CD4-positive, alpha-beta T cell treated with Interleukin-6 at 100 ng/mL for 8 hours (primary cell): ENCODE results near the gene HMGN5.

Experiments used
- DNase-seq: peaks from one replicate; pipeline ENCODE4 v3.0.0-alpha.2; 2020; ENCODE audit warnings: mixed read lengths, low spot score

HMGN5 gene, protein sequence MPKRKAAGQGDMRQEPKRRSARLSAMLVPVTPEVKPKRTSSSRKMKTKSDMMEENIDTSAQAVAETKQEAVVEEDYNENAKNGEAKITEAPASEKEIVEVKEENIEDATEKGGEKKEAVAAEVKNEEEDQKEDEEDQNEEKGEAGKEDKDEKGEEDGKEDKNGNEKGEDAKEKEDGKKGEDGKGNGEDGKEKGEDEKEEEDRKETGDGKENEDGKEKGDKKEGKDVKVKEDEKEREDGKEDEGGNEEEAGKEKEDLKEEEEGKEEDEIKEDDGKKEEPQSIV

DNA sequence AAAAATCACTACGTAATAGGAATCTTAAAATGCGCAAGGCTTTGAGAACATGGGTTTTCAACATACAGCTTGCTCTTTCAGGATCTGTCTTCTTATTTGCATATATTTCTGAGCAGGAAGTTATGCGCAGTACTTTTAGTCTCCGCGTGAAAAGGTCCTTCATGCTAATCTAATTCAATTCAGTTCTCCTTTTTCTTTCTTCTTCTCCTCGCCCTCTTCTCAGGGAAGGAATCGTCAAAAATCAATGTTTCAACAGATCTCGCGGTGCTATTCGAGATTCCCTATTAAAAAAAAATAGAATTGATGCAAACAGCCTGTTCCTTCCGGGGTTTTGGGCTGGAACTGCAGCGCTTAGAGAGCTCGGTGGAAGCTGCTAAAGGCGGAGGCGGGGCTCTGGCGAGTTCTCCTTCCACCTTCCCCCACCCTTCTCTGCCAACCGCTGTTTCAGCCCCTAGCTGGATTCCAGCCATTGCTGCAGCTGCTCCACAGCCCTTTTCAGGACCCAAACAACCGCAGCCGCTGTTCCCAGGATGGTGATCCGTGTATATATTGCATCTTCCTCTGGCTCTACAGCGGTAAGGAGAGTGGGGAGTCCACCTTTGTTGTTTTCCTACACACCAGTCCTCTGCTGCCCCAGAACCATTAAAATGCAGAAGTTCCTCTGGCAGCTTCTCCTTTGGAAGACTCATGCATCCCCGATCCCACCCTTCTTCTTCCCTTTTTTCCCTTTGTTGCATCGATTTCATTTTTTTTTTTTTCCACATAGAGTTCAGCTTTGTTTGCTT is at the start of gene HMGN5, which contains the start of gene SH3BGRL:
TSS of gene HMGN5 (minus strand) at position 243 of the 785 bp plus-strand sequence. CDS start 80,364 bp downstream, outside the sequence.
TSS of gene SH3BGRL (plus strand) at position 432 of the 785 bp plus-strand sequence. CDS start at position 531, 99 bp downstream.
- peak; percentile 71 for DNase-seq

DNA sequence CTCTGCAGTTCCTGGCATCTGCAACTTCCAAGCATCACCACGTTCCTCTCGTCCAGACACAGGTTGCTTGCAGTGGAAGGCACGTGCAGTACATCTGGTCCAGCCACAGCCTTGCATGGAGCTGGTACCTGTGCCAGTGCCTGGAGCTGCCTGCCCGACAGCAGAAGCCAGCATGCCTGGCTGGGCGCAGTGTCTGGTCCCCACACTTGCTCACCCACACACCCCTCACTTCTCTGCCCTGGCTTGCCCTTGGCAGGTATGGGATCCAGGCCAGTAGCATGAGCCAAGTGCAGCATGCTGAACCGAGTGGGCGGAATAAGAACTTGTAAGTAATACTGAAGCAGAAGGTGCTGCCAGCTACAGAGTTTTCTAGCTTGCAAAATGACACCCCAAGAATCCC is 40.0 kb upstream of the HMGN5 start:
- no peak for DNase-seq

DNA sequence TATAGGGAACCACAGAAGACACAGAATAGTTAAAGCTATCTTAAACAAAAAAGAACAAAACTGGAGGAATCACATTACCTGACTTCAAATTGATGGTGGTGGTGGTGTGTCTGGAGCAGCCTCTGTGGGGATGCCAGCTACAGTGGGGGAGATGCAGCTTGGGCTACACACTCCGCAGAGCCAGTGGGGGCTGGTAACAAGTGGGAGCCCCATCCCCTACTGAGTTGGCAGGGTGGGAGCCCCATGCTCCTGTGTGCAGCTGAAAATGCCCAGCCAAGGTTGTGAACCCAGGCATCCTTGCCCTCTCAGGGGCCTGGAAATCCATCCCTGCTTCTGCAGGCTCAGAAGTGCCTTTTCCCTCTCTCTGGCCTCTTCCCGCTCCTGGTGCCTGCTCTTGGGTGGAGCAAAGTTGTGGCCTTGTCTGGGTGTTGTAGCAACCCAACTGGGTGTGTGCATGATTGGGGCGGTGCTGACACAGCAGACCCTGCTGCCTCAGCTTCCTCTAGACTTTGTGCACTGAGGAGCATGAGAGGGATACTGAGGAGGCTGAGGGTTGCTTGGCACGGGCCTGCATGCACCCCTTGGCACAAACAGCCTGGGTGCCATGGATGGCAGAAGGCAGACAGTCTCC is 39.1 kb upstream of the HMGN5 start:
- DNase-seq = no peak

DNA sequence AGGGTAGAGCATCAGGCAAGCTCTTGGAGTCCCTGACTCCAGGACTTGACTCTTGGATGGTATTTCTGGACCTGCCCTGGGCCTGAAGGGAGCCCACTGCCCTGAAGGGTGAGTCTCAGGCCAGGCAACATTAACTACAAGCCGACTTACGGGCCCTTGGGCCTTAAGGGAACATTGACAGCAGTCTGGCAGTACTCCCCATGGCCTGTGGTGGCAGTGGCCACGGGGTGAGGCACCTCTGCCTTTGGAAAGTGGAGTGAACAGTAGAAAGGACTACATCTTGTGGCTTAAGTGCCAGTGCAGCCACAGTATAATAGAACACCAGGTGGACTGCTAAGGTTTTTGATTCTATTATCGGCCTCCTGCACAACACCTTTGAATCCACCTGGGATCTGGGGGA is 36.5 kb upstream of the HMGN5 start:
- no peak for DNase-seq

DNA sequence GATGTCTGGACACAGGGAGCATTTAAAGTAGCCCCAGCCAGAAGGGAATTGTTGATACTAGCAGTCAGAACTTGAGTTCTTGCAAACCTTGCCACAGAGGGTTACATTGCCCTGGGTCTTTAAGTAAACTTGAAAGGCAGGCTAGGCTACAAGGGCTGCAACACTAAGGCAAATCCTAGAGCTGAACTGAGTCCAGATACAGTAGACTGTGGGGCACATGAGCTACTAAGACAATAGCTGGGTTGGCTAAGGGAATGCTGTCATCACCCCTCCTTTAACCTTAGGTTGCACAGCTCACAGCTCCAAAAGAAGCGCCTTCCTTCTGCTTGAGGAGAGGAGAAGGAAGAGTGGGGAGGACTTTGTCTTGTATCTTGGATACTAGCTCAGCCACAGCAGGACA is 35.8 kb upstream of the HMGN5 start:
- DNase-seq = no peak

DNA sequence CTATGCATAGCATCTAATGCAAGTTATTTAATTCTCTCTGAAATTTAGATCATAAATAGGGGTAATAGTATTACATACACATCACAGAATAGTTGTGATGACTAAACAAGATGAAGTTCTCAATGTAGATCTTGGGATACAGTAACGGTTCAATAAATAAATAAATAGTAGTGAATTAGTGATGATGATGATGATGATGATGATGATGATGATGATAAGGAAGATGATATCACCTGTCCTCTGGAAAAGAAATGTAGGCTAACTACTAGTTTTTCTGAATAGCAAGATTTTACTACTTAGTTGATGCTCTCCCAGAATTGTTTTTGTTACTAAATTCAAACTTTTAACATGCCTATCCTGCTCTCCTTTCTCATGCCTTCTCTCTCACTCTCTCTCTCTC is 30.5 kb upstream of the HMGN5 start:
- no peak for DNase-seq

DNA sequence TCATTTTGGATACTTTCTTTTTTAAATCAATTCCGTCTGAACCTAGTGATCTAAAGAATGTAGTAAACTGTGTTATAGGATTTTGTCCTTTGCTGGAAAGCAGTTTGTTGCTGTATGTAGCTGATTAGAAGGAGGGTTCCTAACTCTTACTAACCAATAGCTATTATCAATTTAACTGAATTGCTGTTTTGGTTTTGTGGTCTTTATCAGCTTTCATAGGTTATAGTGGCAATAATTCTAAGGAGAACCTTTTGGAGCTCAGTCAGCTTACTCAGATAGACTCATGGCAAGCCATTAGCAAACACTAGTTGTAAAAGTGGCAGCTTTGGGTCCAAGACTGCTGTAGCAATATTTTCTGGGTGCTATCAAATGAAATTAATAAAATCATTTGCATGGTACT is 29.8 kb upstream of the HMGN5 start:
- no peak for DNase-seq

DNA sequence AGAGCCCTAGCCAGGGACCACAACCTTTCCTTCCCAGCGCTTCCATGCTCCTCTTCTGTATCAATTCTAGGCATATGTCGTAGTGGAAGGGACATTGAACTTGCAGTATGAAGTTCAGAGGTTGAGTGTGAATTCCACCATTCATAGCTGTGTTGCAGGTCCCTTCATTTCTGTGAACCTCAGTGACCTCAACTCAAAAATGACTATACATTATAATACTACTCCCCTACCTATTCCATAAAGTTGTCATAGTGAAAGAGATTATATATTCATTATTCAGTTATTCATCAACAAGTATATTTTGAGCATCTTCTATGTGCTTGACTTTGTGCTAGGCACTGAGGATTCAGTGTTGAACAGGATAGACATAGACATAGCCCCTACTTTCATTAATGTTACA is 28.2 kb upstream of the HMGN5 start:
- DNase-seq = no peak

DNA sequence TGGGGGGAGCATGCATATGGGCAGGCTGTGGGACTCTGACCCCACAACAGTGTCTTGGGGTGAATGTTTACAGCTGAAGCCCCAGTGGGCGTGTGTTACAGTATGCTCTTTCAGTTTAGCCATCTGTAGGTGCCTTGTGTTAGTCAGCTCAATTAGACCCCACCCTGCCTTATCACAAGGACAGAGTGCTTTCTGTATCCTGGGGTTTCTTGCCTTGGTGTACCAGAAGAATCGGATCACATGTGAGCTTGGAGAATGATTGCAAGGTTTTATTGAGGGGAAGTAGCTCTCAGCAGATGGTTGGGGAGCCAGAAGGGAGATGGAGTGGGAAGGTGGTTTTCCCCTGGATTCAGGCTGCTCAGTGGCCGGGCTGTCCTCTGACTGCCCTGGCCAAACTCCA is 27.5 kb upstream of the HMGN5 start:
- no peak for DNase-seq

DNA sequence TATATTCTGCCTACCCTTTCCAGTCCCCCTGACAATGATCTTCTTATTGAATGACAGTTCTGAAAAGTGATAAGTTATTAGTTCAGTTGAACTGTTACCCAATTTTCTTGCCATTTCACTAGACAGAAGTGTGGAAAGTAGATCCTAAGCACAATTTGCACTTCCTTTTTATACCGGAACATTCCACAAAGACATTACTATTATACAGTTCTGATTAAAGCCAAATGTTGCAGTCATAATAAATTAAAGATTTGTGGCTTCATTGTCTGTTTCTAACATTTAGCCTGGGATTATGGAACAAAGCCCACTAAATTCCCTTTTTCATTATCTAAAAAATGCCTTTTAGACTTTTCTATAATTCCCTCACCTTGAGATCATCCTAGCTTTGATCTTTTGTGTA is 14.0 kb upstream of the HMGN5 start:
- no peak for DNase-seq

DNA sequence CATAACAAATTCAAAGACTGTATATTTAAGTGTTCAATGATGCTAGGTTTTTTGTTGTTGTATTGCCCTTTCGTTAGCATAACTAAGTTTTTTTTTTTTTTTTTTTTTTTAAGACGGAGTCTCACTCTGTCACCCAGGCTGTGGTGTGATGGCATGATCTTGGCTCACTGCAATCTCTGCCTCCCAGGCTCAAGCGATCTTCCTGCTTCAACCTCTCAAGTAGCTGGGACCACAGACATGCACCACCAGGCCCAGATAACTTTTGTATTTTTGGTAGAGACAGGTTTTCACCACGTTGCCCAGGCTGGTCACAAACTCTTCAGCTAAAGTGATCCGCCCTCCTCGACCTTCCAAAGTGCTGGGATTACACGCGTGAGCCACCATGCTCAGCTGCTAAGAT is 7.2 kb upstream of the HMGN5 start:
- DNase-seq = no peak

DNA sequence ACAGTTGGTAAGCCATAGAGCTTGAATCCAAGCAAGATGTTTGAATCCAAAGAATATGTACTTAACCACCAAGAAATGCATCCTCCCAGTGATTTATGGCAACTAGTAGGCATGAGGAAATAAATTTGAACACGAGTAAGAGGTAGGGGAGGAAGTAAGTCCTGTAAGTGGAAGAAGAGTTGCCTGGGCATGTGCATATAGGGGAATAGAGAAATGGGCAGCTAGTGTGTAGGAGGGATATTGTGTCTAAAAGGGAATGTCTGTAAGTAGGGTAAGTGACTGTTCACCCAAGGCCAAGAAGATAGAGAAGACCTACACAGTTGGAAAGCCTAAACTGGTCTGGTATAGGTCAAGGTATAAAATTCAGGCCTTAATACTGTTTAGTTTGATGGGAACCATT is 4.8 kb upstream of the HMGN5 start:
- DNase-seq = no peak

DNA sequence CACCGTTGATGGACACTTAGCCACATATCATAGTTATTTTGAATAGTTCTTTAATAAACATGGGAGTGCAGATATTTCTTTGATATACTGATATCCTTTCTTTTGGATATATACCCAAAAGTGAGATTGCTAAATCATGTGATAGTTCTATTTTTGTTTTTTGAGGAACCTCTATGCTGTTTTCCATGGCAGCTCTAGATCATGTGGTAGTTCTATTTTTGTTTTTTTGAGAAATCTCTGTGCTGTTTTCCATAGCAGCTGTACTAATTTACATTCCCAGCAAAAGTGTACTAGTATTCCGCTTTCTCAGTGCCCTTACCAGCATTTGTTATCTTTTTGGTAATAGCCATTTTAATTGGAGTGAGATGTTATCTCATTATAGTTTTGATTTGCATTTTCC is 3.8 kb upstream of the HMGN5 start:
- no peak for DNase-seq

DNA sequence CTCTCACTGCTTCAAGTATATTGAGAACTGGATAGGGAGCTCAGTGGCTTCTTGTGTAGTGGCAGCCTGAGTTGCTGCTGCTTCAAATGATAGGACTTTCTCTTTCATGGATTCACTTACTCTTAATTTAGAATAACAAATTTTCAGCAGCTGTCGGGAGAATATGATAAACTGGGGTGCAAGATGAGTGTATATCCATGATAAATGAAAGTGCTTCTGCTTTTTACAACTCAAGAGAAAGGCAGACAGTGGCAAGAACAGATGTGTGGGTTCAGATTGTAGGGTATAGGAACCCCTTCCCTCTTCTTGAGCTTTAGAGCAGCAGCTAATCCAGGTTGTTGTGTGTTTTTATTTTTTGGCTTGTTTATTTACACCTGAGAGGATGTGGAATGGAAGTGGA is 1.2 kb upstream of the HMGN5 start:
- DNase-seq = no peak

DNA sequence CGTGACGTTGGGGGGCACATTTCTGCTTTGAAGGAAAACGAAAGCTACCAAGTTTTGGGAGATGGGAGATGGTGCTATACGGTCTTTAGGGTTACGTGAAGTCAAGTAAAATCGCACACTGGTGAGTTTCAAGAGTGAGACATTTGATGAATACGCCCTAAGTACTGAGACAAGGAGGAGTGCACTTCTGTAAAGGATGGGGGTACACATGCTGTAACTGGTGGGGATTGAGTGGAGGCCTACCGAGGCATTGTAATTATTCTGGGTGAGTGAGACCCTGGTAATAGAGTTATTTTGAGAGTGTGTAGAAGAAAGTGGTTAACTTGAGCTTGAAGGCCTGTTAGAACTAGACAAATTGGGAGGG is 725 bp upstream of the HMGN5 start:
- no peak for DNase-seq

DNA sequence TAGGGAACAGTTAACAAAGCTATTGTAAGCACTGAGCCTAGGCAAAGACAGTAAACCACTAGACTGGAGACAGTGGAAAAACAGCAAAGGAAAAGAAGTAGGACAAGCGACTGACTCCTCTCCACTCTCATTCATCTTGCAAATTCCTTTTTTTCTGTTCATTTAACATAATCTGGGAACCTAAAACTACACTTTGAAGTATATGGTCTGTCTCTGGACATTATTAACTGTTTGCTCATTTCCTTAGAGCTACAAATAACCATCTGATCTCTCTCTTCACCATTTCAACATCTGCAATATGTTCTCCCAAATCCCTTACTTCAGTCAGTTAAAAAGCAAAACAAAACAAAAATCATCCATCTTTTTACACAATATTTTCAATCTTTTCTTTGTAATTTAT is 642 bp downstream of the HMGN5 start:
- DNase-seq = no peak

DNA sequence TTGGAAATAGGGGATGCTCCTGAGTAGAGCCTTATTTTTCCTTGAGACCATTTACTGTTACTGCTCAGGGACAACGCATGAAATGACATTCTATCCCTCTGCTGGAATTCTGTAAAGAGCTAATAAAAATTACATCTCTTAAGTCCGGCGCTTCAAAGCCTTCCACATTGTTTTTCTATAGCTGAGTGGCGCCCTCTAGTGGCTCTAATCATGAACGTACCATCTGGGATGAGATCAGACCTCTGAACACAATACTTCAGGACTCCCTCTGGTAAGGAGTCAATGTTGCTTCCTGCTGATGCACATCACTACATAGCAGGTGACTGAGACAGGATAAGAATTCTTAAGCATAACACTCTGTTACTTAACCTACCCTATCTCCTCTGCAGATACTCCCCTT is 6.0 kb downstream of the HMGN5 start:
- peak; percentile 53 for DNase-seq

DNA sequence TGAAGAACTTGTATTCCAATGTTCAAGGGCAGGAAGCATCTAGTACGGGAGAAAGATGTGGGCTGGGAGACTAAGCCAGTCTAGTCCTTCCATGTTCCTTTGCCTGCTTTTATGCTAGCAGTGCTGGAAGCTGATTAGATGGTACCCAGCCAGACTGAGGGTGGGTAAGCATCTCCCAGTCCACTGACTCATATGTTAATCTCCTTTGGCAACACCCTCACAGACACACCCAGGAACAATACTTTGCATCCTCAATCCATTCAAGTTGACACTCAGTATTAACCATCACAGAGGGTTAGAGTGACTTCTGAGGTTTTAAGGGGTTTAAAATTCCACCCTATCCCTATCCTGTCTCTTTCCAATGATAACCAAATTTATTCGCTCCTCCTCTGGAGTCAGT is 6.5 kb downstream of the HMGN5 start:
- no peak for DNase-seq

DNA sequence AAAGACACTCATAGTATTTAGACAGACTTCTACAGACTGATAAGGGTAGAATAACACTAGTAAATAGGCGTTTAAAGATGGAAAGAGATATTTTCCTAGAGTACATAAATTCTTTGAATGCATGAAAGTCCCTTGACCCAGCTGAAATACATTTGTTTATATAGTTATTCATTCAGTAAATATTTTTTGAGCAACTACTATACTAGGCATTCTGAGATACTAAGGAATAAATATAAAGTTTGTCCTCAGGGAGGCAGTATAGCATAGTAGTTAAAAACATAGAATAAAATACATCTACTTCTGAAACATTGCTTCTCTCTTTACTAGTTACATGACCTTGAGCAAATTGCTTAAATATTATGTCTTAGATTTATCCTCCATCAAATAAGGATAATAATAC is 27.4 kb downstream of the HMGN5 start:
- DNase-seq = no peak

DNA sequence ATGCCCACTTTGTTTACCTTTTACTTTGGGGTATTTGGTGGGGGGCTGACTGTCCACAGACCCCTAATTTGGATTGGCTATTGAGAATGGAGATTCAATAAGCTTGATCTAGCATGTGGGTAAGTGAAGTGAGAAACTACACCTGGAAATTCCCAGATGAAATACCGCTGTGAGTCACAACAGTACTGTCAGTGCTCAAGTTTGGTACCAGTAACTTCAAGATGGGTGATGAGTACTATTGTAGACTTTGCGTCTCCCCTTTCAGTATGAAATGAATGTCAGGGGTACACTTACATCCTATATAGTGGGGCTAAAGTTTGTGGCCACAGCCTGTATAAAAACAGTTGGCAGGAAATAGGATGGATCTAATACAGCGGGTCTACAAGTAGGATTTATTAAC is 33.3 kb downstream of the HMGN5 start:
- DNase-seq = no peak

DNA sequence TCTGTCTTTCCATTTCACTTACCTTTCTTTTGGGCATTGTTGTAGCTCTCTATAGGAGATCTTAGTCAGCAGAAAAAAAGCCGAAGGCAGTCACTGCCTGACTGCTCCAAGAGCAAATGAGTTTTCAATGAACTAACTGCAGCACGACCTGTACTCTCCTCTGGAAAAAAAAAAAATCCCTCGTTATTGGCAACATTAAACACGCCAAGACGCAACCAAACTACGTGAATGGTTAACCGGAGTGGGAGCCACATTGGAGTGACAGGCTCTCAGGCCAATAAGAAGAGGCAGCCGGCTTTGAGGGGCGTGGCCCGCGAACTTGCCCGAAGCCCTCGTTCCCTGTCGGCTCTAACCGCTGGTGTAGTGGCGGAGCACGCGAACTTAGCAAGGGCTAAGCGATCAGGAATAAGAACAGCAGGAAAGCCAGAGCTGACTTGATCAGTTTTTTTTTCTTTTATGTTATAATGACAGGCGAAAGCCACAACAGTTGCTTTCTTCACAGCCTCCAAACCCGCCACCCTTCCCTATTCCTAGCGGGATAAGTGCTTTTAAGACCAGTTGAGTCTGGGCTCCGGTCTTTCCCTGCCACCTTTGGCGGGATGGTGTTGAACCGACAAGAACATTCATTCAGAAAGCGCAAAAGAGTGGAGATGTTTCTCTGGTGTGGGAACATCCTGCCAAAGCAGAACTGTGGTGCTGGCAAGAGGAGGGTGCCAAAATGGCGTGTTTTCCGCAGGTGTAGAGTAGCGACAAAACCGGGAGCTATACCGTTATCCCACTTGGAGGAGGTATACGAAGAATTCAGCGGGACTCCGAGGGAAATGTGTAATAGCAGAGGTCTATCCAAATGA is 80.0 kb downstream of the HMGN5 start:
- peak; percentile 84 for DNase-seq

DNA sequence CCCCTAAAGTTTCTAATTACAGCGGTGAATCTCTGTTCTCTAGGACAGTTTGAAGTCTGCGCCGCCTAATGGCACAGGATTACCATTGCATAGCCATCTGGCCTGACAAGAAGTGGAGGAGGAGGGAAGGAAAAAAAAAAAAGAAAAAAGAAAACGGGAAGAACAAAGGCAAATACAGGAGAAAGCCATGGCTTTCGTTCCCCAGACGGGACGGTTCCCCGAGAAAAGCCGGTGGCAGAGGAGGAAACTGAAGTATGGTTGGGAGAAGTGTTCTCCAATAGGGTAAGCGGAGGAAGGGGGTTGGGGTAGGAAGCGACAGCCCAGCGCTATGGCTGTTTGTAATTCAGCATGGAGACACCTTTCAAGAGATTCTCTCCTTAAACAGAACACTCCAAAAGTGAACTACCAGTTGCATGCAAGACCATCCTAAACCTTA is 80.8 kb downstream of the HMGN5 start:
- DNase-seq = peak; percentile 5
